Activated CD8-positive, alpha-beta memory T cell treated with anti-CD3 and anti-CD28 coated beads, Interleukin-2, amount 50 U/mL, for 48 hours (primary cell): ENCODE data around the gene RPS26.
A peak's percentile ranks its signal among the peaks of the same experiment; 100 is the strongest.
"Not testable (repeated sequence)": the region's sequence is repeated elsewhere in the genome, so short reads cannot be mapped to it uniquely, and the experiment has no call there.

Experiments used
- DNase-seq: peaks from one replicate; pipeline ENCODE4 v3.0.0-alpha.2; 2020

The RPS26 gene

DNA sequence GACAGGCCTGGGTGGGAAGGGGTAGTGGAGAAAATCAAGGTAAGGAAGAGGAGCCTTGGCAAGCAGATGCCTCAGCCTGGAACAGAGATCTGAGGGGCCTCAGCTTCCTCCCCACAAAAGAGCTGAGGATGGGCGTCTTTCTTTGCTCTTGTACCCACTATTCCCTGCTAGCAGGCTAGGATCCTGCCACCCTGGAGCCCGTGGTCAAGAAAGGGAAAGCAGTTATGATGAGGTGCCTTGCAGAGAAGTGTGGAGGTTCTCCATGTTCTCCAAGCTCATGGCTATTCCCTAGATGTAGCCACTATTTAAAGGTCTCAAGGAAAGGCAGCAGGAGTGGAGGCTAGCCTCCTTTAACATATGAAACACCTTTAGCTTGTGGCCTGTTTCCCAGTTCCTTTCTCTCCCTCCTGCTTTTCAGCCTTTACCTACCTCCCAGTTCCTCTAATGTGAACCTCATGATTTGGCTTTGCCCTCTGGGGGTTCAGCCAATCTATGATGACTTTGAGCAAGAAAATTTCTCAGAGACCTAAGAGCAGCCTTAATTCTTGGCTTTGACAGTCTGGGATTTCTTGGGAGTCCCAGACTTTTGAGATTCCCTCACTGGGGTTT lies 19.7 kb upstream of the RPS26 start:
- DNase-seq: no peak

DNA sequence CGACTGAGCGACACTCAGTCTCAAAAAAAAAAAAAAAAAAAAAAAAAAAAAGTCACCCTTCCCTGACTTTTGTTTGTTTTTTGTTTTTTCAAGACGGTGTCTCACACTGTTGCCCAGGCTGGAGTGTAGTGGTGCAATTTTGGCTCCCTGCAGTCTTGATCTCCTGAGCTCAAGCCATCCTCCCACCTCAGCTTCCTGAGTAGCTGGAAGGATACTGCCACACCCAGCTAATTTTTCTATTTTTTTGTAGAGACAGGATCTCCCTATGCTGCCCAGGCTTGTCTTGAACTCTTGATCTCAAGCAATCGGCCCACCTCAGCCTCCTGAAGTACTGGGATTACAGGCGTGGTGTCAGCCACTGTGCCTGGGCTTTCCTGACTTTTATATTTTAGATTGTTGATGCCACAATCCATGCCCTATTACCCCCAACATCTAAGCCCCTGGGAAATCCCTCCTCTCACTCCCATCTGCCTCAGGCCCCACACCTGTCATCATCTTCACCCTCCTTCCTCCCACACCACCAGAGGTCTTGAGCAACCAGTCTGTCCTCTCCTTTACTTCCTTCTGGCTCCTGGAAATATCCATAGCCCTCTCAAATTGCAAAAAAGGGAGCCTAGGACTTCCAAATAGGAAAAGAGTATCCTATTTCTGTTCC lies 13.1 kb upstream of the RPS26 start:
- DNase-seq: no peak

DNA sequence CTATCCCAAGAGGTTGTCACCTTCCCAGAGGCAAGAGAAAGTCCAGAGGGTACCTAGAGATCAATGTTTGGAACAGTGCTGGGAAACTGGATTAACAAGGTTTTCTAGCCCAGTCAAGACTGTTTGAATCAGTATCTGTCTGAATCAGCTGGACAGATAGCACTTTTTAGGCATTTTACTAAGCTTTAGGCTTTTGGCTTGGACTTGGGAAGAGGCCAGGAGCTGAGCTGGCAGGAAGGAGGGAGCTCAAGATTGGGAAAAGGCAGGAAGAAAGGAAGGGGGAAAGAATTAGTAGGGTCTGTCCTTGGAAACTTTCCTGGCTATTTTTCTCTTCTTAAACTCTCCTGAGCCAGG lies 12.6 kb upstream of the RPS26 start:
- no peak for DNase-seq

DNA sequence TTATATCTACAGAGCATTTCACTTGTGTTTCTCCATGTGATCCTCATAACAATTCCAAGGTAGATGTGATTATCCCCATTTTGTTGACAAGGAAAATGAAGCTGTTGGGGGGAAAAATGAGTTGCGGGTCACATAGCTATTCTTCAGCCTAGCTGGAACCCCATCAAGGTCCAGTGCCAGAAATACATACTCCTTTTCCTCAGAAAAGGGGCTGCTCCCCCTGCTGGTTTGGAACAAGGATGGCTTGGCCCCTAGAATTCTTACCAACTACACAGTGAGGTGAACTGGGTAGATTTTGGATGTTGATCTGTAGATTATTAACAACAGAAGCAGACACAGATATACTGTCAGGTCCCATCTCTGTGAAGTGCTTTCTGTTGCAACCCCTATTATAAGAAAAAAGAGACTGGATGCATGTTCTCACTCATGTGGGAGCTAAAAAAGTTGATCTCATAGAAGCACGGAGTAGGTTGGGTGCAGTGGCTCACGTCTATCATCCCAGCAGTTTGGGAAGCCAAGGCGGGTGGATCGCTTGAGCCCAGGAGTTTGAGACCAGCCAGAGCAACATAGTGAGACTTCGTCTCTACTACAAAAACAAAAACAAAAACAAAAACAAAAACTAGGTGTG lies 11.9 kb upstream of the RPS26 start:
- no peak for DNase-seq

DNA sequence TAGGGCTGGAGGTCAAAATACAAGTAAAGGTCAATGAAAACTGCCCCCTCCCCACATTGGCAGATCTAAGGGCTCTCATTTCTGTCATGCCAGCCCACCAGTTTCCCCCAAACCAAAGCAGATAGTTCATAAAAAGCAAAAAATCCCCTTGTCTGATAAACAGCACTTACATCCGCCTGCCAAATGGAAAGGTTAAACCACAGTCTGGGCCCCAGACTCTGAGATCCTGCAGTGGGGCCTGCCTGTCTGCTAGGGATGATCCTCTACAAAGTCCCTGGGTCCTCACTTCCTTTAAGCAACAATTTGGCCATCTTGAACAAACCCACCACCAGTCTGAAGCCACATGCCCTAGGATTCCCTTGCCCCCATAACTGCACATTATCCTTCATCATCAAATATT lies 9.7 kb upstream of the RPS26 start:
- no peak for DNase-seq

DNA sequence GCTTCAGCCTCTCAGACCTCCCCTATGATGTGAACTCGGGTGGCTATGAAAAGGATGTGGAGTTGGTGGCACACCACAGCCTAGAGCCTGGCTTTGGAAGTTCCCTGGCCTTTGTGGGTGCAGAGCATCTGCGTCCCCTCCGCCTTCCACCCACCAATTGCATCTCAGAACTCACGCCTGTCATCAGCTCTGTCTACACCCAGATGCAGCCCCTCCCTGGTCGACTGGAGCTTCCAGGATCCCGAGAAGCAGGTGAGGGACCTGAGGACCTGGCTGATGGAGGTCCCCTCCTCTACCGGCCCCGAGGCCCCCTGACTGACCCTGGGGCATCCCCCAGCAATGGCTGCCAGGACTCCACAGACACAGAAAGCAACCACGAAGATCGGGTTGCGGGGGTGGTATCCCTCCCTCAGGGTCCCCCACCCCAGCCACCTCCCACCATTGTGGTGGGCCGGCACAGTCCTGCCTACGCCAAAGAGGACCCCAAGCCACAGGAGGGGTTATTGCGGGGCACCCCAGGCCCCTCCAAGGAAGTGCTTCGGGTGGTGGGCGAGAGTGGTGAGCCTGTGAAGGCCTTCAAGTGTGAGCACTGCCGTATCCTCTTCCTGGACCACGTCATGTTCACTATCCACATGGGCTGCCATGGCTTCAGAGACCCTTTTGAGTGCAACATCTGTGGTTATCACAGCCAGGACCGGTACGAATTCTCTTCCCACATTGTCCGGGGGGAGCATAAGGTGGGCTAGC lies 7.0 kb upstream of the RPS26 start:
- DNase-seq: peak; percentile 60

DNA sequence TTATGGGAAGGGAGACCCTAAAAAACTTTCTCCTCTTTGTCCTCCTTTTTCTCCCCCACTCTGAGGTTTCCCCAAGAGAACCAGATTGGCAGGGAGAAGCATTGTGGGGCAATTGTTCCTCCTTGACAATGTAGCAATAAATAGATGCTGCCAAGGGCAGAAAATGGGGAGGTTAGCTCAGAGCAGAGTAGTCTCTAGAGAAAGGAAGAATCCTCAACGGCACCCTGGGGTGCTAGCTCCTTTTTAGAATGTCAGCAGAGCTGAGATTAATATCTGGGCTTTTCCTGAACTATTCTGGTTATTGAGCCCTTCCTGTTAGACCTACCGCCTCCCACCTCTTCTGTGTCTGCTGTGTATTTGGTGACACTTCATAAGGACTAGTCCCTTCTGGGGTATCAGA lies 4.6 kb upstream of the RPS26 start:
- no peak for DNase-seq

DNA sequence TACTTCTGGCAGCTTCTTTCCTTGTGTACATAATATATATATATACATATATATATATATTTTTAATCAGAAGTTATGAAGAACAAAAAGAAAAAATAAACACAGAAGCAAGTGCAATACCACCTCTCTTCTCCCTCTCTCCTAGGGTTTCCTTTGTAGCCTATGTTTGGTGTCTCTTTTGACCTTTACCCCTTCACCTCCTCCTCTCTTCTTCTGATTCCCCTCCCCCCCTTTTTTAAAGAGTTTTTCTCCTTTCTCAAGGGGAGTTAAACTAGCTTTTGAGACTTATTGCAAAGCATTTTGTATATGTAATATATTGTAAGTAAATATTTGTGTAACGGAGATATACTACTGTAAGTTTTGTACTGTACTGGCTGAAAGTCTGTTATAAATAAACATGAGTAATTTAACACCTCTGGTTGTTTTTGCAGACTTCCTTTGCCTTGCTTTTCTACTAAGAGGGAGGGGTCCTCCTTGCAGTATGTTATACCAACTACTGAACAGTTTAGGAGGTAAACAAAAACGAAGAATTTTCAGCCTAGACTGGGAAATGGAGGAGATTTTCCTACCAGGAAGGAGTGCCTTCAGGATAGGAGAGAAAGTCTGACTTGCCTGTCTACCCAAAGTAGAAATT lies 3.6 kb upstream of the RPS26 start:
- no peak for DNase-seq

DNA sequence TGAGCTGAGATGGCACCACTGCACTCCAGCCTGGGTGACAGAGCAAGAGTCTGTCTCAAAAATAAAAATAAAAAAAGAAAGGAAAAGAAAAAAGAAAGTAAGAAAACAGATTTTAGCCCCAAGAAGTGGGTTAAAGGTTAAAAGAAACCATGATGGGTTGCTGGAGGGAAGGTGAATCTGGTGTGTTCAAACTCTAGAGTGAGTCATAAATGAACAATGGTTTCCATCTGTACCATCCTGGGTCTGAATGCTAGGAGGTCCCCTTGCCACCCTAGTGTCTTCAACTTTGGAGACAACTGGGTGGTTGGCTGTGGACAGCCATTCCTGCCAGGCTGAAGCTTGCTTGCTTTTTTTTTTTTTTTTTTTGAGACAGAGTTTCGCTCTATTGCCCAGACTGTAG lies 1.6 kb upstream of the RPS26 start:
- no peak for DNase-seq

DNA sequence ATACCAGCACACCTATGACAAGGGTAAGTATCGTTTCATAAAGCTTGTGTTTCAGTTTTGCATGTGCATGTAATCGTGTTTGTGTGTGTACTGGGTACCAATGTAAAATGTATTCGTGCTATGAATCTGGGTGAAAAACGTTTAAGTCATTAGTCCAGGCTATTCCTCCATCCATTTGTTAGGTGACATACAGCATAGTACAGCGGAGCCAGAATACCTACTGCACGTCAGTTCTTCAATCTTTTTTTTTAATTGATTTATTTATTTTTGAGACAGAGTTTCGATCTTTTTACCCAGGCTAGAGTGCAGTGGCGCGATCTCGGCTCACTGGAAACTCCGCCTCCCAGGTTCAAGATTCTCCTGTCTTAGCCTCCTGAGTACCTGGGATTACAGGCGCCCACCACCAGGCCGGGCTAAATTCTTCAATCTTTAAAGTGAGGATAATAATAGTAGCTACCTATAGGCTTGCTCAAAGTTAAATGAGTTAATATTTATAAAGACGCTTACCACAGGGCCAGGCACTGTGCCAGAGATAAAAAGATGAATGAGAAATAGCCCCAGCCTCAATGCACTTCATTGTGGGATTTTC lies 661 bp upstream of the RPS26 start:
- no peak for DNase-seq

DNA sequence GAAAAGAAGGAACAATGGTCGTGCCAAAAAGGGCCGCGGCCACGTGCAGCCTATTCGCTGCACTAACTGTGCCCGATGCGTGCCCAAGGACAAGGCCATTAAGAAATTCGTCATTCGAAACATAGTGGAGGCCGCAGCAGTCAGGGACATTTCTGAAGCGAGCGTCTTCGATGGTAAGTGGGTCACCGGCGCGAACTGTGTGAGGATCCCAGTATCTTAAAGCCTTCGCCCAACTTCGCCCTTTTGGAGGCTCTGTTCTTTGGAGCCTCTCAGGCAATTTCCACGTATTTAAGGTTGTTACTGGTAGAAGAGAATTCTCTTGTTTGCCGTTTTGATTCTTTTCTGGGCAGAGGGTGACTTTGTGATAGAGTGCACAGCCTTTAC lies 704 bp downstream of the RPS26 start:
- DNase-seq: peak; percentile 61

DNA sequence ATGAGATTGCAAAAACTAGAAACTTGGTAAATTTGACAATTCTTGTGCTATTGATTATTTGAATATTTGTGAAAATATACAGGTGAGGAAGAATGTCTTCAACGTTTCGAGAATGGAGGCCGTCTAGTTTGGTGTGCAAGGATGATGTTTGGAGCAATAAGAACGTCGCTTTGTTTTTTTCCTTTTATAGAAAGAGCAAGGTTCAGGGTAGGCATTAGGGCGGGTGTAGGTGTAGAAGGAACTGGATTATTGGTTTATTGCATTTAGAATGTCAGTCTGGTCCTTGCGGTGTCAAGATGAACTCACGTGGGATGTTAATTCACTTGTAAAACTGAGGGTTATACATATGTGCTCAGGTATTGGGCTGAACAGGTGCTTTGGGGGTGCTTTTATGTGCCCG lies 1.1 kb downstream of the RPS26 start:
- DNase-seq: no peak

DNA sequence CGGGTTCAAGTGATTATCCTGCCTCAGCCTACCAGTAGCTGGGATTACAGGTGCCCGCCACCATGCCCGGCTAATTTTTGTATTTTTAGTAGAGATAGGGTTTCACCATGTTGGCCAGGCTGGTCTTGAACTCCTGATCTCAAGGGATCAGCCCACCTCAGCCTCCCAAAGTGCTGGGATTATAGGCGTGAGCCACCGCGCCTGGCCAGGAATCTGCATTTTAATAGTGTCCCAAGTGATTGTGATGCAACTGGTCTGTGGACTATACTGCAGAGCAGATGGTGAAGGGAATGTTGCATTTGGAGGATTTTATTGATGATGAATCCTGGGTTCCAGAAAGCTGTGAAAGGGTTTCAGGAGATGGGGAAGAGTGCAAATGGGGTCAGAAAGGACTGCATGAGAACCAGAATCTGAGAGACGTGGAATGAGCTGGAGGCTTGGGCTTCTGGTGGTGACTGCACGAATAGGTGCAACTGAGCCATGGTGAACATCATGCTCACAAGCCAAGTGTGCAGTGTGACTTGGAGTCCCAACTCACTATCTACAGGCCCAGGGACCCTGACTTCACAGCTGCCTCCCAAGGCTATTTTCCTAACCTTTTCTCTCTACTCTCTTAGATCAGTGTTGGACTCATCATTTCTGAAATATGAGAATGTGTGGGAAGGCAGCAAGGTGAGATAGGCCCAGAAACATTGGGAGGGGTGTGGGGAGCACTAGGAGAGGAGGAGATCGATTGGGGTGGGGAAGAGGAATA lies 4.5 kb downstream of the RPS26 start:
- DNase-seq: no peak

DNA sequence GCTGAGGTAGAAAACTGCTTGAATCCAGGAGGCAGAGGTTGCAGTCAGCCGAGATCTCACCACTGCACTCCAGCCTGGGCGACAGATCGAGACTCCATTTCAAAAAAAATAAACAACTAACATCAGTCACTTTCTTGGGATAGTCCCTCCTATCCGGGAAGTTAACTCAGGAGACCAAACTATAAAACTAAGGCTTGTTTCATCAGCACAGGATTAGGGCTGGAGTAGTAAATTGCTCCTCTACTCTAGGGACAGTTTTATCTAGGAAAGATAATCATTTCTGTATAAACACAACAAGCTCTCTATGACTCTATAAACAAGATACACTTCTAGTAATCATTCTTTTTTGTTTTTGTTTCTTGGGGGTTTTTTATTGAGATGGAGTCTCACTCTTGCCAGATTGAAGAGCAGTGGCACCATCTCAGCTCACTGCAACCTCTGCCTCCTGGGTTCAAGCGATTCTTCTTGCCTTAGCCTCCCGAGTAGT lies 11.7 kb downstream of the RPS26 start:
- no peak for DNase-seq

DNA sequence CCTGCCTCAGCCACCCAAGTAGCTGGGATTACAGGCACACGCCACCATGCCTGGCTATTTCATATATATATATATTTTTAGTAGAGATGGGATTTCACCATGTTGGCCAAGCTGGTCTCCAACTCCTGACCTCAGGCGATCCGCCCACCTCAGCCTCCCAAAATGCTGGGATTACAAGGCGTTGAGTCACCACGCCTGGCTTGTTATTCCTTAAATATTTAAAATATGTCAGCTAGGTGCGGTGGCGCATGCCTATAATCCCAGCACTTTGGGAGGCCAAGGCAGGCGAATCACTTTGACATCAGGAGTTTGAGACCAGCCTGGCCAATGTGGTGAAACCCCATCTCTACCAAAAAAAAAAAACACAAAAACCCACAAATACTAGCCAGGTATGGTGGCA lies 18.2 kb downstream of the RPS26 start:
- not testable (repeated sequence) for DNase-seq

DNA sequence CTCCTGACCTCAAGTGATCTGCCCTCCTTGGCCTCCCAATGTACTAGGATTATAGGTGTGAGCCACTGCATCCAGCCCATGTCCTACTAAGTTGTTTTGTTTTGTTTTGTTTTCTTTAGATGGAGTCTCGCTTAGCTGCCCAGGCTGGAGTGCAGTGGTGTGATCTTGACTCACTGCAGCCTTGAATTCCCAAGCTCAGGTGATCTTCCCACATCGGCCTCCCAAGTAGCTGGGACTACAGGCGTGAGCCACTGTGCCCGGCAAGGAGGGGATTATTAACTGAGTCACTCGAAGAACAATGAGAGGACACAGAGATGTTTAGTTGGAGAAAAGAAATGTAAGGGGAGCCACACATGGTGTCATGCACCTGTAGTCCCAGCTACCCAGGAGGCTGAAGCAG lies 20.3 kb downstream of the RPS26 start:
- DNase-seq: no peak

DNA sequence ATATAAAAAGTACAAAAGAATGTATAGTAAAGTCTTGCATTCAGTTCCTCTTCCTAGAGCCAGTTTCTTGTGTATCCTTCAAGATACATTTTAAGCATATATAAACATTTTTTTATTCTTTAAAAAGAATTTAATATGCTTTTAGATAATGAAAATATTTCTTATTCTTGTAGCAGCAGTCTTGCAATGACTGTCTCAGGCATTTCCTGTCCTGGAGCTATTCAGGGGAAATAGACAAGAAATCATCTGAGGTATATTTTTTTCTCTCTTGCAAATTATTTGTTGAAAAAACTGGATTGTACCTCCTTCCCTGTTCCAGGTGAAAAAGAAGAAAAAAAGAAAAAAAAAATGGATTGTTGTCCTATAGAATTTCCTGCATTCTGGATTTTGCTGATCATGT lies 21.3 kb downstream of the RPS26 start:
- no peak for DNase-seq

DNA sequence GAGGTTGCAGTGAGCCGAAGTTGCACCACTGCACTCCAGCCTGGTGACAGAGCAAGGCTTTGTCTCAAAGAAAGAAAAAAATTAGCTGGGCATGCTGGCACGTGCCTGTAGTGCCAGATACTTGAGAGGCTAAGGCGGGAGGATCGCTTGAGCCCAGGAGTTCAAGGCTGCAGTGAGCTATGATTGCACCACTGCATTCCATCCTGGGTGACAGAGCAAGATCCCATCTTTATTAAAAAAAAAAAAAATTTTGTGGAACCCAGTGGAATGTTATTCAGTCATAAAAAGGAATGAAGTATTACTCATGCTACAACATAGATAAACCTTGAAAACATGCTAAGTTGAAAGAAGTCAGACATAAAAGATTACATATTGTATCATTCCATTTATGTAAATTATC lies 29.9 kb downstream of the RPS26 start:
- DNase-seq: no peak

DNA sequence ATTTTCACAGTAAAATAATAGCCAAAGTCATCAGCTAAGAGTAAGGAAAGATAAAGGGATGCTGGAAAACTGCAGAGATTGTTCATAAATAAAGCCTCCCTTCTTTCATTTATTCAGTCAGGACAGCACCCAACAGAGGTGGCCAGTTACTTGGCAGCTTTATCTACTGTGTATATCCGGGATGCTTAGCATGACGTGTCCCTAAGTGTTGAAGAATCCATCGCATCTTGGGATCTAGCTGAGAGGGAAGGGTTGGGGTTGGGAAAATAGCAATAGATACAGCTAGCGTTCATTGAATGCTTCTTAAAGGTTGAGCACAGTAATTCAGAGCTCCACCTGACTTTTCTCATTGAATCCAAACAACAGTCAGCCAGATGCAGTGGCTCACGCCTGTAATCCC lies 32.7 kb downstream of the RPS26 start:
- DNase-seq: no peak

DNA sequence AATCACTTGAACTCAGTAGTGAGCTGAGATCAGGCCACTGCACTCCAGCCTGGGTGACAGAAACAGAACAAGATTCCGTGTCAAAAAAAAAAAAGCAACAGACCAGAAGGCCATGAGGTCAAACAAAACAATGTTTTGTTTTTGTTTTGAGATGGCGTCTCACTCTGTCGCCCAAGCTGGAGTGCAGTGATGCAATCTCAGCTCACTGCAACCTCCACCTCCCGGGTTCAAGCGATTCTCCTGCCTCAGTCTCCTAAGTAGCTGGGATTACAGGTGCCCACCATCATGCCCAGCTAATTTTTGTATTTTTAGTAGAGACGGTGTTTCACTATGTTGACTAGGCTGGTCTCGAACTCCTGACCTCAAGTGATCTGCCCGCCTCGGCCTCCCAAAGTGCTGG lies 36.2 kb downstream of the RPS26 start:
- not testable (repeated sequence) for DNase-seq

DNA sequence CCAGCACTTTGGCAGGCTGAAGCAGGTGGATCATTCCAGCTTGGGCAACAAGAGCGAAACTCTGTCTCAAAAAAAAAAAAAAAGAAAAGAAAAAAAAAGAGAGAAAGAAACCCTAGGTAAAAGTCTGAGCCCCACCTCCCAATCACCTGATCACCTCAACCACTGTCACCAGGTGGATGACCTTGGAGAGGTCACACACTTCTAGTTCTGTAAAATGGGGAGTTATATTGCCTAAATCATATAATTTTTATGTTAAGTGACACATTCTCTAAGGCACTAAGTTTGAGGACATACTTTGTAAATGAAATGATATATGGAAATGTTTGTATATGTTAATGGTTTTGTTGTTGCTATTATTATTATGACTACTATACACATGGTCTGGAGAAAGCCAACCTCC lies 36.7 kb downstream of the RPS26 start:
- DNase-seq: no peak
